GM23248 (cell line): Measurements from ENCODE around the gene VAMP7. TPM values are rescaled to one million over a fixed set of nuclear protein-coding genes. Genes with fewer than 3 reads are reported as not detected.

ENCODE experiments used
- DNase-seq: peaks from one replicate; pipeline ENCODE4 v3.0.0-alpha.2; 2015
- H2AFZ ChIP-seq: fragments of 200-600 bp; sonication (generic); 2 replicates; pipeline ENCODE4 v1.6.1; 2016; ENCODE audit warnings: antibody characterized with exemption
- H3F3A ChIP-seq: fragments of 200-600 bp; sonication (generic); 2 replicates; pipeline ENCODE4 v1.6.1; 2016; ENCODE audit warnings: mild to moderate bottlenecking, antibody characterized with exemption, mixed run types; ENCODE audit not compliant: insufficient read depth
- H3K27ac ChIP-seq: fragments of 200-600 bp; sonication (generic); 2 replicates; pipeline ENCODE4 v1.5.1; 2016; ENCODE audit warnings: mild to moderate bottlenecking
- H3K27me3 ChIP-seq: fragments of 200-600 bp; sonication (generic); replicated peaks from 2 replicates; pipeline ENCODE4 v1.6.1; 2016; ENCODE audit warnings: mild to moderate bottlenecking; ENCODE audit not compliant: insufficient read depth
- H3K36me3 ChIP-seq: fragments of 200-600 bp; sonication (generic); 2 replicates; pipeline ENCODE4 v1.6.1; 2016; ENCODE audit warnings: low read depth, mild to moderate bottlenecking
- H3K4me1 ChIP-seq: fragments of 200-600 bp; sonication (generic); 2 replicates; pipeline ENCODE4 v1.6.1; 2016; ENCODE audit warnings: mild to moderate bottlenecking; ENCODE audit not compliant: insufficient read depth
- H3K4me2 ChIP-seq: fragments of 200-600 bp; sonication (generic); one replicate; pipeline ENCODE4 v1.6.1; 2016; ENCODE audit warnings: mild to moderate bottlenecking; ENCODE audit not compliant: unreplicated experiment
- H3K4me3 ChIP-seq: fragments of 200-600 bp; sonication (generic); 2 replicates; pipeline ENCODE4 v1.5.1; 2016; ENCODE audit warnings: mild to moderate bottlenecking
- H3K79me2 ChIP-seq: fragments of 200-600 bp; sonication (generic); 2 replicates; pipeline ENCODE4 v1.6.1; 2016; ENCODE audit warnings: mild to moderate bottlenecking; ENCODE audit not compliant: insufficient read depth
- H3K9ac ChIP-seq: fragments of 200-600 bp; sonication (generic); 2 replicates; pipeline ENCODE4 v1.6.1; 2016; ENCODE audit warnings: mild to moderate bottlenecking
- H3K9me2 ChIP-seq: fragments of 200-600 bp; sonication (generic); 2 replicates; pipeline ENCODE4 v1.6.1; 2016; ENCODE audit warnings: mixed run types, mild to moderate bottlenecking, moderate library complexity; ENCODE audit not compliant: insufficient read depth
- H3K9me3 ChIP-seq: fragments of 200-600 bp; sonication (generic); one replicate; pipeline ENCODE4 v1.6.1; 2017; ENCODE audit warnings: low read depth
- H4K20me1 ChIP-seq: fragments of 200-600 bp; sonication (generic); 2 replicates; pipeline ENCODE4 v1.6.0; 2016; ENCODE audit not compliant: insufficient read depth
- EZH2 ChIP-seq: fragments of 200-600 bp; sonication (generic); IDR thresholded peaks from 2 replicates; pipeline ENCODE4 v1.6.1; 2018; ENCODE audit warnings: antibody characterized with exemption, mild to moderate bottlenecking; ENCODE audit not compliant: insufficient read depth, poor library complexity, severe bottlenecking
- EZH2phosphoT487 ChIP-seq: fragments of 200-600 bp; sonication (generic); IDR thresholded peaks from 2 replicates; pipeline ENCODE4 v1.6.1; 2018; ENCODE audit warnings: antibody characterized with exemption, moderate library complexity, mild to moderate bottlenecking, low read depth; ENCODE audit not compliant: insufficient read depth
- WGBS, 2 experiments: methylation state at CpG; one replicate each; pipeline ENCODE4 v1.1.6; 2015 to 2017; ENCODE audit warnings: low lambda C conversion rate in 2 of 2, low coverage in 1 of 2; ENCODE audit errors: missing lambda C conversion rate in 2 of 2; 5-methylcytosine and 5-hydroxymethylcytosine counted together
- in situ Hi-C: fragments of 300-500 bp; cut with MboI; formaldehyde crosslinking; loops from 2 replicates; pipeline ENCODE4 v1.15.0; 2020
- polyA plus RNA-seq: library from polyadenylated mRNA; unstranded; fragments of >200 nt; fragmentation: Nextera tagmentation; extraction: Ambion mirVana; gene quantifications from 2 replicates; pipeline ENCODE4 v1.2.1, GENCODE V29; 2016
- total RNA-seq: library from RNA; depleted of rRNA; stranded (reverse); fragments of >200 nt; shearing (Covaris generic); gene quantifications from 2 replicates; pipeline ENCODE4 v1.2.3, GENCODE V29; 2014

Gene VAMP7
- total and polyA plus RNA-seq, 2 experiments from 2014 or later, result 47.2 to 62.3 TPM

DNA sequence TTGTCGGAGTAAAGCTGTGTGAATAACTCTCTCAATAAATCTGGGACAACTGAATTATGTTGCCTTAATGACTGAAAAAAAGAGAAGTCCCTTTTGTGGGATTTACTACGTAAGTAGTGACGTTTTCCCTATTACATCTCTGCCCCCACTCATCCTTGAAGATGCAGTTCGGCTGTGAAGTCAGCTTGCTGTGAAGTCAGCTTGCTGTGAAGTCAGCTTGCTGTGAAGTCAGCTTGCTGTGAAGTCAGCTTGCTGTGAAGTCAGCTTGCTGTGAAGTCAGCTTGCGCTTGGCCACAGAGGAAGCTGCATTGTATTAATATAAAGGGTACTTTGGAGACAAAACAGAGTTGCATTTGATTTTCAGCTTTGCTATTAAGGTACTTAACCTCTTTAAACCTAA is 8.0 kb upstream of the VAMP7 start:
- H3K79me2 ChIP-seq, result no peaks in the 10 kb centered on the region
- H3K4me2 ChIP-seq, result no peak overlapping the region
- no peaks in the 10 kb centered on the region for H4K20me1 ChIP-seq
- H2AFZ ChIP-seq, result no peak overlapping the region
- H3K4me1 ChIP-seq, result no peaks in the 10 kb centered on the region
- no peaks in the 10 kb centered on the region for H3K9me2 ChIP-seq
- H3K36me3 ChIP-seq, result no peaks in the 10 kb centered on the region
- H3K27me3 ChIP-seq, result no peaks in the 10 kb centered on the region
- no peaks in the 10 kb centered on the region for H3K9me3 ChIP-seq
- no peak overlapping the region for H3K9ac ChIP-seq
- 25 to 26% methylated on average over 5 of the region's 5 CpGs for WGBS, 2 experiments
- H3K27ac ChIP-seq, result no peak overlapping the region
- TF ChIP-seq EZH2phosphoT487 (no peak), EZH2 (no peak)
- H3F3A ChIP-seq, result no peaks in the 10 kb centered on the region
- H3K4me3 ChIP-seq, result no peak overlapping the region
- no peak for DNase-seq
- in situ Hi-C loops, result no loop called here

DNA sequence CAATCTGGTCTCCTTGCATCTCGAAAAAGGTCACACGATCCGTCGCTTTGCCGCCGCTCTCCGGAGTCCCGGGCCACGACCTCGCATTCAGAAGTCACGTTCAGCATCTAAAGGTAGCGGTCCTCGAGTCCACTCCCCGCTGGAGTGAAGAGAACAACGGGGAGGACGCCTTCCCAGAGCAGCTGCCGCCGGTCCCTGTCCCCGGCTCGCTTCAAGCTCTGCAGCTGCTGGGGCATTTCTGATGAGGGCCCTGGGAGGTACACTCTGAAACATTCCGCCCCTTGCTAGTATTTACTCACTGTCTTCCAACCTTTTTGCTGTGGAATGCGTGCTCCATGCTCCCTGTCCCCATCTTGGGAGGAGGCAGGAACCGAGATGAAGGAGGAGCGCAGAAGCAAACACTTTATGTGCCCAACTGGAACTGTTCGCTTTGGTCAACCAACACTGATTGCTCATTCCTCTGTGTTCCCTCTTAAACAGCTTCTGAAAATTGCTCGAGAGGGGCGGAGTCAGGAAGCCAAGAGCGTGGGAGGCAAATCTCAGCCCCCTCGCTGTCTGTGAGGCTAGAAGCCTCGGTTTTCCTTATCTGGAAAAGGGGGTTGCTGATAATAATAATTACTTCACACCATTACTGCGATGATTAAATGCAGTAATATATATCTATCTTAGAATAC is 6.4 kb upstream of the VAMP7 start:
- H4K20me1 ChIP-seq, result no peaks in the 10 kb centered on the region
- no peaks in the 10 kb centered on the region for H3K79me2 ChIP-seq
- DNase-seq, result no peak
- no peak overlapping the region for H3K27ac ChIP-seq
- no peak overlapping the region for H3K9ac ChIP-seq
- 38 to 42% methylated on average over 31 of the region's 31 CpGs for WGBS, 2 experiments
- H3K4me2 ChIP-seq, result no peak overlapping the region
- TF ChIP-seq EZH2, result no peak
- TF ChIP-seq EZH2phosphoT487, result no peak
- H3K27me3 ChIP-seq, result no peaks in the 10 kb centered on the region
- H3F3A ChIP-seq, result no peaks in the 10 kb centered on the region
- no peak overlapping the region for H3K4me3 ChIP-seq
- no peaks in the 10 kb centered on the region for H3K4me1 ChIP-seq
- no peaks in the 10 kb centered on the region for H3K9me3 ChIP-seq
- in situ Hi-C loops, result no loop called here
- H3K9me2 ChIP-seq, result no peaks in the 10 kb centered on the region
- H2AFZ ChIP-seq, result no peak overlapping the region
- H3K36me3 ChIP-seq, result no peaks in the 10 kb centered on the region

DNA sequence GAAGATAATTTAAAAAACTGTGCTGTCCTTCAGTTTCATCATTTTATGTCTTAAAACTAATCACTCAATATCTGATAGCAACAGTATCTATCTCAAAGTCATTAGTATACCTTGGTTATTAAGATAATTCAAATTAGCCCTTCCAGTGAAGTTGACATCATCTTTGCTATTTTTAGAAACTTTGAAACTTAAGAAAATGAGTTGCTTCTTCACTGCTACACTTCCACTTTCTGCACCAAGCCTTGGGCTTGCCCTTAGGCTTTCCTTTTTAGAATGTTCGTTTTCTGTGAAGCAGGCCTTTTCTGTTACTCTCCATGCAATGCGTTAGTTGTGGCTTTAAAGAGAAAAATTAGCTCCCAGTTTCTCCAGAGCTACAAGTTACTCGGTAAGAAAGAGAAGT is 4.4 kb upstream of the VAMP7 start:
- Histone ChIP-seq H3K27me3 (no peaks in the 10 kb centered on the region), H3K4me1 (no peaks in the 10 kb centered on the region), H2AFZ (no peak overlapping the region), H3K9ac (no peak overlapping the region), H3K27ac (no peak overlapping the region), H3K9me3 (no peaks in the 10 kb centered on the region), H3K9me2 (no peaks in the 10 kb centered on the region), H4K20me1 (no peaks in the 10 kb centered on the region), H3K4me2 (no peak overlapping the region), H3F3A (no peaks in the 10 kb centered on the region), H3K4me3 (no peak overlapping the region), H3K79me2 (peaks cover 4% of the 10 kb centered on the region), H3K36me3 (no peaks in the 10 kb centered on the region)
- TF ChIP-seq EZH2phosphoT487, result no peak
- in situ Hi-C loops, result no loop called here
- WGBS, 2 experiments, result 43 to 49% methylated on average over 3 of the region's 3 CpGs
- DNase-seq, result no peak

DNA sequence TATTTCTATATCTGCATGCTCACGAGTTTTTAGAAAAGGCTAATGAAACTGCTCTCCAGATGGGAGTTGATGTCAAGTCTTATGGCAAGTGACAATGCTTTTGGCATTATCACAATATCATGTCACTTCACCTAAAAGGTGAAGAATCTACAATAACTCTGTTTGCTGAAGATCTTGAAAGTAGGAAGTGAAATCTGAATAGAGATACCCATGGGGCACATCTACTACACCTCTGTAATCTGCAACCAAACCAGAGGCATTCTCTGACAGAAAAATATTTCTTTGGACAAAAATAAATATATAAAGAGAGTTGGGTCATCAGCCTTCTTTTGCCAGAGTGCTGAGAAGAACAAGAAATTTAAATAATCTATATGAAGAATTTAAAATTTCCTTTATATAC is 3.9 kb upstream of the VAMP7 start:
- DNase-seq, result no peak
- Histone ChIP-seq H3K9me2 (no peaks in the 10 kb centered on the region), H3K27ac (no peak overlapping the region), H3K4me1 (peaks cover 4% of the 10 kb centered on the region; the same call in 1 of the 2 replicates), H3K9ac (no peak overlapping the region), H3F3A (no peaks in the 10 kb centered on the region), H2AFZ (no peak overlapping the region), H3K4me2 (no peak overlapping the region), H4K20me1 (no peaks in the 10 kb centered on the region), H3K36me3 (no peaks in the 10 kb centered on the region), H3K79me2 (peaks cover 10% of the 10 kb centered on the region), H3K9me3 (no peaks in the 10 kb centered on the region), H3K4me3 (no peak overlapping the region), H3K27me3 (no peaks in the 10 kb centered on the region)
- no peak for TF ChIP-seq EZH2phosphoT487
- no peak for TF ChIP-seq EZH2
- in situ Hi-C loops, result no loop called here
- WGBS, 2 experiments, result 0 to 15% methylated on average over 1 of the region's 1 CpG
